HCT116 (cell line): ENCODE results near the gene MEDAG. TPM values are rescaled to one million over a fixed set of nuclear protein-coding genes. Genes with fewer than 3 reads are reported as not detected.

Source experiments
- ATAC-seq: fragments of 200-7000 bp; cut with Tn5 transposase; 2 replicates; pipeline ENCODE4 v1.9.1; 2020; ENCODE audit warnings: mild to moderate bottlenecking, moderate library complexity
- BruUV-seq: library from RNA; stranded (reverse); fragments of 400-500 nt; replicated peaks from 2 replicates; lab custom pipeline; 2021; lab: Mats Ljungman, UMichigan
- CTCF ChIA-PET: fragments of 300-600 bp; sonication (Branson Sonifier 250); formaldehyde crosslinking; loops from one replicate; lab custom pipeline; 2021; ENCODE audit warnings: antibody characterized with exemption; lab: Charles Lee
- POLR2A ChIA-PET: fragments of 300-600, 350-600 bp; sonication (Branson Sonifier 250); formaldehyde crosslinking; loops from one replicate; lab custom pipeline; 2021; ENCODE audit warnings: antibody characterized with exemption; lab: Charles Lee
- RAD21 ChIA-PET, 2 experiments: fragments of 300-600 bp; sonication (Branson Sonifier 250); formaldehyde crosslinking; loops; one replicate each; lab custom pipeline; 2023; ENCODE audit warnings: low total read pairs in 2 of 2; ENCODE audit not compliant: uncharacterized antibody in 2 of 2, unreplicated experiment in 2 of 2, low non-redundant PET in 1 of 2; lab: Charles Lee
- DNase-seq: peaks from one replicate; pipeline ENCODE4 v3.0.0-alpha.2; 2010; ENCODE audit warnings: low read depth, low spot score
- H2AFZ ChIP-seq: fragments of 200-600 bp; shearing (Covaris generic), sonication (generic); 2 replicates; pipeline ENCODE4 v1.6.1; 2017; ENCODE audit warnings: low read depth, mixed run types, mixed read lengths, antibody characterized with exemption, low read length; ENCODE audit not compliant: poor library complexity, severe bottlenecking
- H3K27ac ChIP-seq: 2 replicates; pipeline ENCODE4 v1.5.1; 2012; ENCODE audit warnings: low read depth, low read length
- H3K27me3 ChIP-seq: fragments of 200-600 bp; sonication (generic); 2 replicates; pipeline ENCODE4 v1.6.1; 2016; ENCODE audit warnings: mixed run types, low read length, mixed read lengths; ENCODE audit not compliant: insufficient read depth
- H3K36me3 ChIP-seq, 2 experiments: fragments of 200-500 bp in 1 of 2; fragments of 200-600 bp in 1 of 2; sonication (Bioruptor generic) in 1 of 2; sonication (generic) in 1 of 2; 2 replicates each; pipeline versions ENCODE4 v1.5.1 to v1.6.1; 2014 to 2016; ENCODE audit warnings: low read length in 2 of 2, inconsistent platforms in 1 of 2, mixed read lengths in 1 of 2, mixed run types in 1 of 2; ENCODE audit not compliant: insufficient read depth in 2 of 2, control insufficient read depth in 1 of 2
- H3K4me1 ChIP-seq, 2 experiments: fragments of 200-600 bp in 1 of 2; sonication (generic) in 1 of 2; 2 replicates each; pipeline versions ENCODE4 v1.5.1 to v1.6.1; 2012 to 2017; ENCODE audit warnings: low read length in 2 of 2, inconsistent platforms in 1 of 2, mild to moderate bottlenecking in 1 of 2, mixed read lengths in 1 of 2, mixed run types in 1 of 2, moderate library complexity in 1 of 2; ENCODE audit not compliant: insufficient read depth in 2 of 2, control insufficient read depth in 1 of 2
- H3K4me2 ChIP-seq: fragments of 200-600 bp; sonication (generic); 2 replicates; pipeline ENCODE4 v1.6.1; 2017; ENCODE audit warnings: mixed run types, low read length, mixed read lengths
- H3K4me3 ChIP-seq, 2 experiments: fragments of 200-600 bp in 1 of 2; sonication (generic) in 1 of 2; replicated peaks in 1 of 2; 2 replicates each; pipeline ENCODE4 v1.5.1; 2011 to 2016; ENCODE audit warnings: low read length in 2 of 2, control low read depth in 1 of 2, low read depth in 1 of 2, mild to moderate bottlenecking in 1 of 2, mixed read lengths in 1 of 2, mixed run types in 1 of 2
- H3K79me2 ChIP-seq: fragments of 200-600 bp; sonication (generic); 2 replicates; pipeline ENCODE4 v1.6.1; 2017; ENCODE audit warnings: mild to moderate bottlenecking, mixed run types, low read length, moderate library complexity, mixed read lengths; ENCODE audit not compliant: insufficient read depth
- H3K9ac ChIP-seq: fragments of 200-600 bp; sonication (generic); 2 replicates; pipeline ENCODE4 v1.6.1; 2016; ENCODE audit warnings: low read length, mixed read lengths
- H3K9me2 ChIP-seq: fragments of 200-600 bp; sonication (generic), shearing (Covaris generic); 2 replicates; pipeline ENCODE4 v1.6.1; 2017; ENCODE audit warnings: mixed run types, mild to moderate bottlenecking, moderate library complexity; ENCODE audit not compliant: insufficient read depth
- H3K9me3 ChIP-seq, 2 experiments: fragments of 200-500 bp in 1 of 2; fragments of 200-600 bp in 1 of 2; sonication (Bioruptor generic) in 1 of 2; sonication (generic) in 1 of 2; 2 replicates each; pipeline ENCODE4 v1.6.1; 2014 to 2017; ENCODE audit warnings: low read length in 2 of 2, mixed read lengths in 2 of 2, inconsistent platforms in 1 of 2, low read depth in 1 of 2, mild to moderate bottlenecking in 1 of 2, mixed run types in 1 of 2, moderate library complexity in 1 of 2; ENCODE audit not compliant: control insufficient read depth in 1 of 2, insufficient read depth in 1 of 2
- H4K20me1 ChIP-seq: fragments of 200-600 bp; sonication (generic), shearing (Covaris generic); 2 replicates; pipeline ENCODE4 v1.6.1; 2017; ENCODE audit warnings: mixed run types, mild to moderate bottlenecking, moderate library complexity; ENCODE audit not compliant: insufficient read depth
- CBX3 ChIP-seq: IDR thresholded peaks from 2 replicates; pipeline ENCODE4 v1.6.1; 2012; ENCODE audit warnings: low read depth
- ELF1 ChIP-seq: IDR thresholded peaks from 2 replicates; pipeline ENCODE4 v1.6.1; 2012; ENCODE audit warnings: low read depth, borderline replicate concordance
- EZH2 ChIP-seq: fragments of 200-600 bp; sonication (generic); IDR thresholded peaks from 2 replicates; pipeline ENCODE4 v1.6.1; 2017; ENCODE audit warnings: antibody characterized with exemption, mixed run types
- EZH2phosphoT487 ChIP-seq: fragments of 200-600 bp; IDR thresholded peaks from 2 replicates; pipeline ENCODE4 v1.6.1; 2018; ENCODE audit warnings: antibody characterized with exemption, borderline replicate concordance
- FOSL1 ChIP-seq: IDR thresholded peaks from 2 replicates; pipeline ENCODE4 v1.6.1; 2012; ENCODE audit warnings: low read depth
- JUND ChIP-seq: IDR thresholded peaks from 2 replicates; pipeline ENCODE4 v1.6.1; 2012
- POLR2A ChIP-seq: IDR thresholded peaks from 2 replicates; pipeline ENCODE4 v1.7.0; 2011; ENCODE audit warnings: borderline replicate concordance; ENCODE audit not compliant: insufficient read depth, insufficient read length; ENCODE audit errors: extremely low read depth
- POLR2AphosphoS5 ChIP-seq: IDR thresholded peaks from 2 replicates; pipeline ENCODE4 v1.6.1; 2011; ENCODE audit warnings: mild to moderate bottlenecking, low read depth, low read length, moderate library complexity
- SP1 ChIP-seq: IDR thresholded peaks from 2 replicates; pipeline ENCODE4 v1.6.1; 2012; ENCODE audit warnings: low read depth
- SRF ChIP-seq: IDR thresholded peaks from 2 replicates; pipeline ENCODE4 v1.6.1; 2012; ENCODE audit warnings: low read depth
- YY1 ChIP-seq: IDR thresholded peaks from 2 replicates; pipeline ENCODE4 v1.6.1; 2011; ENCODE audit warnings: low read length, low read depth, moderate library complexity, mild to moderate bottlenecking; ENCODE audit not compliant: insufficient replicate concordance; ENCODE audit errors: extremely low read depth
- ZFX ChIP-seq: fragments of 450-650 bp; IDR thresholded peaks from 2 replicates; pipeline ENCODE4 v1.6.1; 2017
- ZNF274 ChIP-seq: fragments of 200-500 bp; sonication (Bioruptor generic); IDR thresholded peaks from 2 replicates; pipeline ENCODE4 v1.6.1; 2014; ENCODE audit warnings: mild to moderate bottlenecking, low read depth, low read length, inconsistent platforms
- intact Hi-C: fragments of 100-400 bp; cut with micrococcal nuclease; formaldehyde crosslinking; loops from 2 replicates; pipeline ENCODE4 v1.10.0; 2022
- total RNA-seq: library from RNA; stranded (reverse); gene quantifications from one replicate; pipeline ENCODE4 v1.2.1, GENCODE V29; 2021; ENCODE audit not compliant: unreplicated experiment
- TF ChIP-seq, protein P1 (sequence below), 3 experiments: fragments of 200-600 bp in 1 of 3; sonication (generic) in 1 of 3; IDR thresholded peaks in 2 of 3; conservative IDR thresholded peaks in 1 of 3; 2 replicates each; pipeline ENCODE4 v1.5.1; 2012 to 2017; ENCODE audit warnings: low read depth in 2 of 3, low read length in 2 of 3, antibody characterized with exemption in 1 of 3, borderline replicate concordance in 1 of 3, control low read depth in 1 of 3, mild to moderate bottlenecking in 1 of 3, mixed read lengths in 1 of 3, mixed run types in 1 of 3, moderate library complexity in 1 of 3; ENCODE audit not compliant: insufficient read depth in 1 of 3
- TF ChIP-seq, protein P2 (sequence below): IDR thresholded peaks from 2 replicates; pipeline ENCODE4 v1.6.1; 2012; ENCODE audit warnings: low read depth
- TF ChIP-seq, protein P3 (sequence below): IDR thresholded peaks from 2 replicates; pipeline ENCODE4 v1.6.1; 2012
- TF ChIP-seq, protein P4 (sequence below): IDR thresholded peaks from 2 replicates; pipeline ENCODE4 v1.6.1; 2011; ENCODE audit warnings: mild to moderate bottlenecking, low read length, moderate library complexity; ENCODE audit not compliant: insufficient replicate concordance; ENCODE audit errors: extremely low read depth
- TF ChIP-seq, protein P5 (sequence below): IDR thresholded peaks from 2 replicates; pipeline ENCODE4 v1.6.1; 2012

Gene MEDAG
- total RNA-seq, 1 experiment from 2014 or later = not detected

- ChIA-PET CTCF (no interaction called here), RAD21 (no interaction called here), POLR2A (no interaction called here)
- Histone ChIP-seq H3K27me3 (no peaks in the 10 kb centered on the region), H3K4me2 (no peak overlapping the region), H3K4me1 (peaks cover 9 to 22% of the 10 kb centered on the region in 2 experiments), H2AFZ (peak overlapping the region; percentile 3), H3K36me3 (no peaks in the 10 kb centered on the region), H4K20me1 (no peaks in the 10 kb centered on the region), H3K9ac (no peak overlapping the region), H3K9me2 (no peaks in the 10 kb centered on the region), H3K27ac (no peak overlapping the region), H3K9me3 (no peaks in the 10 kb centered on the region), H3K4me3 (no peak overlapping the region), H3K79me2 (no peaks in the 10 kb centered on the region)
- ATAC-seq (no peak), DNase-seq (no peak)
- no TSS peak for BruUV-seq
- TF ChIP-seq EZH2phosphoT487 (no peak), EZH2 (no peak), CBX3 (no peak), SP1 (no peak), YY1 (no peak), FOSL1 (no peak), ZNF274 (no peak), POLR2A (no peak), JUND (no peak), ZFX (no peak), SRF (no peak), POLR2AphosphoS5 (no peak), ELF1 (no peak)
- TF ChIP-seq, protein P1, sequence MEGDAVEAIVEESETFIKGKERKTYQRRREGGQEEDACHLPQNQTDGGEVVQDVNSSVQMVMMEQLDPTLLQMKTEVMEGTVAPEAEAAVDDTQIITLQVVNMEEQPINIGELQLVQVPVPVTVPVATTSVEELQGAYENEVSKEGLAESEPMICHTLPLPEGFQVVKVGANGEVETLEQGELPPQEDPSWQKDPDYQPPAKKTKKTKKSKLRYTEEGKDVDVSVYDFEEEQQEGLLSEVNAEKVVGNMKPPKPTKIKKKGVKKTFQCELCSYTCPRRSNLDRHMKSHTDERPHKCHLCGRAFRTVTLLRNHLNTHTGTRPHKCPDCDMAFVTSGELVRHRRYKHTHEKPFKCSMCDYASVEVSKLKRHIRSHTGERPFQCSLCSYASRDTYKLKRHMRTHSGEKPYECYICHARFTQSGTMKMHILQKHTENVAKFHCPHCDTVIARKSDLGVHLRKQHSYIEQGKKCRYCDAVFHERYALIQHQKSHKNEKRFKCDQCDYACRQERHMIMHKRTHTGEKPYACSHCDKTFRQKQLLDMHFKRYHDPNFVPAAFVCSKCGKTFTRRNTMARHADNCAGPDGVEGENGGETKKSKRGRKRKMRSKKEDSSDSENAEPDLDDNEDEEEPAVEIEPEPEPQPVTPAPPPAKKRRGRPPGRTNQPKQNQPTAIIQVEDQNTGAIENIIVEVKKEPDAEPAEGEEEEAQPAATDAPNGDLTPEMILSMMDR (IDR thresholded peaks at IDR 0.05 in 2 of 3, conservative IDR thresholded peaks at IDR 0.05 in 1 of 3; ENCODE audit: borderline replicate concordance in 1 of 3, insufficient read depth in 1 of 3, low read depth in 2 of 3, low read length in 2 of 3) = no peak
- TF ChIP-seq, protein P2, sequence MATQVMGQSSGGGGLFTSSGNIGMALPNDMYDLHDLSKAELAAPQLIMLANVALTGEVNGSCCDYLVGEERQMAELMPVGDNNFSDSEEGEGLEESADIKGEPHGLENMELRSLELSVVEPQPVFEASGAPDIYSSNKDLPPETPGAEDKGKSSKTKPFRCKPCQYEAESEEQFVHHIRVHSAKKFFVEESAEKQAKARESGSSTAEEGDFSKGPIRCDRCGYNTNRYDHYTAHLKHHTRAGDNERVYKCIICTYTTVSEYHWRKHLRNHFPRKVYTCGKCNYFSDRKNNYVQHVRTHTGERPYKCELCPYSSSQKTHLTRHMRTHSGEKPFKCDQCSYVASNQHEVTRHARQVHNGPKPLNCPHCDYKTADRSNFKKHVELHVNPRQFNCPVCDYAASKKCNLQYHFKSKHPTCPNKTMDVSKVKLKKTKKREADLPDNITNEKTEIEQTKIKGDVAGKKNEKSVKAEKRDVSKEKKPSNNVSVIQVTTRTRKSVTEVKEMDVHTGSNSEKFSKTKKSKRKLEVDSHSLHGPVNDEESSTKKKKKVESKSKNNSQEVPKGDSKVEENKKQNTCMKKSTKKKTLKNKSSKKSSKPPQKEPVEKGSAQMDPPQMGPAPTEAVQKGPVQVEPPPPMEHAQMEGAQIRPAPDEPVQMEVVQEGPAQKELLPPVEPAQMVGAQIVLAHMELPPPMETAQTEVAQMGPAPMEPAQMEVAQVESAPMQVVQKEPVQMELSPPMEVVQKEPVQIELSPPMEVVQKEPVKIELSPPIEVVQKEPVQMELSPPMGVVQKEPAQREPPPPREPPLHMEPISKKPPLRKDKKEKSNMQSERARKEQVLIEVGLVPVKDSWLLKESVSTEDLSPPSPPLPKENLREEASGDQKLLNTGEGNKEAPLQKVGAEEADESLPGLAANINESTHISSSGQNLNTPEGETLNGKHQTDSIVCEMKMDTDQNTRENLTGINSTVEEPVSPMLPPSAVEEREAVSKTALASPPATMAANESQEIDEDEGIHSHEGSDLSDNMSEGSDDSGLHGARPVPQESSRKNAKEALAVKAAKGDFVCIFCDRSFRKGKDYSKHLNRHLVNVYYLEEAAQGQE = no peak
- TF ChIP-seq, protein P3, sequence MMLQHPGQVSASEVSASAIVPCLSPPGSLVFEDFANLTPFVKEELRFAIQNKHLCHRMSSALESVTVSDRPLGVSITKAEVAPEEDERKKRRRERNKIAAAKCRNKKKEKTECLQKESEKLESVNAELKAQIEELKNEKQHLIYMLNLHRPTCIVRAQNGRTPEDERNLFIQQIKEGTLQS = no peak
- TF ChIP-seq, protein P4, sequence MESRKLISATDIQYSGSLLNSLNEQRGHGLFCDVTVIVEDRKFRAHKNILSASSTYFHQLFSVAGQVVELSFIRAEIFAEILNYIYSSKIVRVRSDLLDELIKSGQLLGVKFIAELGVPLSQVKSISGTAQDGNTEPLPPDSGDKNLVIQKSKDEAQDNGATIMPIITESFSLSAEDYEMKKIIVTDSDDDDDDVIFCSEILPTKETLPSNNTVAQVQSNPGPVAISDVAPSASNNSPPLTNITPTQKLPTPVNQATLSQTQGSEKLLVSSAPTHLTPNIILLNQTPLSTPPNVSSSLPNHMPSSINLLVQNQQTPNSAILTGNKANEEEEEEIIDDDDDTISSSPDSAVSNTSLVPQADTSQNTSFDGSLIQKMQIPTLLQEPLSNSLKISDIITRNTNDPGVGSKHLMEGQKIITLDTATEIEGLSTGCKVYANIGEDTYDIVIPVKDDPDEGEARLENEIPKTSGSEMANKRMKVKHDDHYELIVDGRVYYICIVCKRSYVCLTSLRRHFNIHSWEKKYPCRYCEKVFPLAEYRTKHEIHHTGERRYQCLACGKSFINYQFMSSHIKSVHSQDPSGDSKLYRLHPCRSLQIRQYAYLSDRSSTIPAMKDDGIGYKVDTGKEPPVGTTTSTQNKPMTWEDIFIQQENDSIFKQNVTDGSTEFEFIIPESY = no peak
- TF ChIP-seq, protein P5, sequence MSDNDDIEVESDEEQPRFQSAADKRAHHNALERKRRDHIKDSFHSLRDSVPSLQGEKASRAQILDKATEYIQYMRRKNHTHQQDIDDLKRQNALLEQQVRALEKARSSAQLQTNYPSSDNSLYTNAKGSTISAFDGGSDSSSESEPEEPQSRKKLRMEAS = no peak
- intact Hi-C loops = loop anchor here (10.0 kb wide), 1 partner anchor 181 kb away; no protein-coding TSS in a partner anchor
Measured at GRCh38 chr13:30863796-30864195, 42.3 kb upstream of the MEDAG start.
